GM19438 (cell line): ENCODE measurements around the gene RBP4.
"Not testable (repeated sequence)": the region's sequence is repeated elsewhere in the genome, so short reads cannot be mapped to it uniquely, and the experiment has no call there.

Experiments used
- ATAC-seq: cut with Tn5 transposase; IDR thresholded peaks from one replicate; pipeline ENCODE4 v1.9.1; 2021; ENCODE audit warnings: low read depth; ENCODE audit not compliant: unreplicated experiment

RBP4 gene

DNA sequence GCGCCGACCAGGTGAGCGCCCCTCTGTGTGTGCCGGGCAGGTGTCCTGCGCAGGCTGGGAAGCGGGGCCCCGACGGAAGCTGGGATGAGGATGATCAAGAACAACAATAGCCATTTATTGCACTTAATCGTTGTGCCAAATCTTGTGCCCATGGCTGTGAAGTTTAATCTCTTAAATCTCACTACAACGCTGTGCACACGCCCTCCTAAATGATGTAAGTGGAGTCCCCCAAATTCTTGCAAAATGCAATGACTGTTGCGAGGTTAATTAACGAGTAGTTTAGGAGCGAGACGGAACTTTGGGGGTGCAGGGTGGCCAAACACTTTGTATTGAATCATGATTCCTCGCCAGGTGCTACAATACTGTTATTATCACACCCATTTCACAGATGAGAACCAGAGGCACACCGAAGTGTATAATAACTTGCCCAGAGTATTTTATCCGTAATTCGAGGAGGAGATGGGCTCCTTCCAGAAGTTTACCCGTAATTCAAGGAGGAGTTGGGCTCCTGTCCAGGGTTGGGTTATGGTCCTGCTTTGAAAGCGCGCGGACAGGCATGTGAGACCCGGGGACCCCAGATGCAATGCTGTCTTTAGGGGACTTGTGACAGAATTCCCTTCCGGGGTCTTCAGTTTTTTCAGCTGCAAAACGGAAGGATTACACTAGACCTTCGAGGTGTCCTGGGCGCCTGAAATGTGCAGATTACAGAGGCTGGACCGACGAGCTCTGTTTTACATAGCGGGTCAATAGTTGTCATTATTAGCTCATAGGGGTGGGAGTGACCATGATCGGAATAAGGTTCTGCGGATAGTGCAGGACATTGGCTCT, 33.5 kb downstream of the RBP4 start:
- ATAC-seq, result no peak

DNA sequence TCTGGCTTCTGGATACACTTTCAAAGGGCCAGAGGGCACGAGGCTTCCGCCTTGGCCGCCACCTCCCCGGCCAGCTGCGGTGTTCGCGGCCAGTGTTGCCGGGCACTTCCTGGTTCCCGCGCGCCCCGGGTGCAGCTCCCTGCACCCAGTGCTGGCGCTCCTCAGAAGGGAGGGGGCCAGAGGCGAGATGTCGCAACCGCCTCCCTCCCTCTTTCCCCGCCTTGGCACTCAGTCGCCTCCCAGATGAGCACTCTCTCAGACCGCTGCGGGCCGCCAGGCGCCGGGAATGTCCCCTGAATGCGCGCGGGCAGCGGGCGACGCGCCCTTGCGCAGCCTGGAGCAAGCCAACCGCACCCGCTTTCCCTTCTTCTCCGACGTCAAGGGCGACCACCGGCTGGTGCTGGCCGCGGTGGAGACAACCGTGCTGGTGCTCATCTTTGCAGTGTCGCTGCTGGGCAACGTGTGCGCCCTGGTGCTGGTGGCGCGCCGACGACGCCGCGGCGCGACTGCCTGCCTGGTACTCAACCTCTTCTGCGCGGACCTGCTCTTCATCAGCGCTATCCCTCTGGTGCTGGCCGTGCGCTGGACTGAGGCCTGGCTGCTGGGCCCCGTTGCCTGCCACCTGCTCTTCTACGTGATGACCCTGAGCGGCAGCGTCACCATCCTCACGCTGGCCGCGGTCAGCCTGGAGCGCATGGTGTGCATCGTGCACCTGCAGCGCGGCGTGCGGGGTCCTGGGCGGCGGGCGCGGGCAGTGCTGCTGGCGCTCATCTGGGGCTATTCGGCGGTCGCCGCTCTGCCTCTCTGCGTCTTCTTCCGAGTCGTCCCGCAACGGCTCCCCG, 34.4 kb downstream of the RBP4 start, which contains the start of gene FFAR4:
Gene FFAR4, plus strand, starts transcription at position 231 of the 842 bp plus-strand sequence. Its CDS starts 56 bp downstream, at position 287.
- no peak for ATAC-seq

GRCh38 chr10:93565446-93565845, 35.6 kb downstream of the RBP4 start:
- no peak for ATAC-seq

- ATAC-seq, result no peak
Measured at GRCh38 chr10:93560541-93560940, 40.5 kb downstream of the RBP4 start.

DNA sequence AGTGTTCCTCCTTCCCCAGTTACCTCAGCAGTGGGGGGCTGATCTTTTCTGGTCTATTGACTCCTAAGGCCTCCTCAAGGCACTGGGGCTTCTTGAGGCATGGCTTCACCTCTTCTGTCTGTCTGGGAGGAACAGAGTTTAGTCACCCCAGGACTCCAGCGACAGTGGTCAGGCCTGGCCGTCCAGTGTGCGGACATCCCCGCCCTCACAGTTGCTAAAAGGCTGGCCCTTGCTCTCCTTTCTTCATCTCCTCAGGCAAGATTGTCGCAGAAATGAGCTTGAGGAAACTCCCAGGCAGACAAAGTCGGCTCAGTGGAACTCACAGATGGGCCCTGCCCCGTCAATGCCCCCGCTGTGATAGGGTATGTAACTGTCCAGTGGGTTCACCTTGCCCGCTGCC, 41.5 kb downstream of the RBP4 start:
- ATAC-seq, result no peak

- ATAC-seq, result no peak
Measured at GRCh38 chr10:93554760-93555432, 46.1 kb downstream of the RBP4 start.

DNA sequence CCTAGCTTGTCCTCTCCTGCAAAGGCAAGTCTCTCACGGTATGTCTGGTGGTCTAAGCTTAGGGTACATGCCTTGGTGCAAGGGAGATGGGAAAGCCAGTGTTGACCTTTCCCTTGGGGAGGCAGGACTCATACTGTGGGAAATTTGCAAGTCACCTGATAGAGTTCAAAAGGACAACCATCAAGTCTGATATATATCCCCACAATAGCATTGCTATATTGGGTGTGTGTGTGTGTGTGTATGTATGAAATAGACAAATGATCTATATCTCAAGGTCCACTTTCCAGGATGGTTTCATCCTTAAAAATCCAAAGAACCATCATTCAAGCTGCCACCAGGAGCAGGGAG, 46.7 kb downstream of the RBP4 start:
- ATAC-seq, result no peak

GRCh38 chr10:93553482-93554315, 47.3 kb downstream of the RBP4 start:
- ATAC-seq, result no peak

GRCh38 chr10:93552780-93553179, 48.3 kb downstream of the RBP4 start:
- ATAC-seq, result no peak

DNA sequence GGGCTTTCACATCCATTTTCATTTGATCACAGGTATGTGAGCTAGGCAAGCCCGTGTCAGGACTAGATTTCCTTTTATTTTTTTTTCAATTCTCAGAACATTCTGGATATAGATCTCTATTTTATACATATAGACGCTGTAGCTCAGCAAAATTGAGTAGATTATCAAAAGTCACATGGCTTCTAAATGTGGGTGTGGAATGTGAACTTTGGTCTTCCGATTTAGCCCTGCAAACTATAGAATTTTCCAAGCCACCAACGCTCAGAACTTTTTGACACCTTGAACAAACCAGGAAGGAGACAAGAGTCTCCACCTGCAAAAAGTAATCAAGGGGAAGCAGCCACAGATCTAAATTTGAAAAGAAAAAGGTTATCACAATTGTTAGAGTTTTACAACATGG, 50.4 kb downstream of the RBP4 start:
- no peak for ATAC-seq

- no peak for ATAC-seq
Measured at GRCh38 chr10:93548376-93549071, 52.5 kb downstream of the RBP4 start.

DNA sequence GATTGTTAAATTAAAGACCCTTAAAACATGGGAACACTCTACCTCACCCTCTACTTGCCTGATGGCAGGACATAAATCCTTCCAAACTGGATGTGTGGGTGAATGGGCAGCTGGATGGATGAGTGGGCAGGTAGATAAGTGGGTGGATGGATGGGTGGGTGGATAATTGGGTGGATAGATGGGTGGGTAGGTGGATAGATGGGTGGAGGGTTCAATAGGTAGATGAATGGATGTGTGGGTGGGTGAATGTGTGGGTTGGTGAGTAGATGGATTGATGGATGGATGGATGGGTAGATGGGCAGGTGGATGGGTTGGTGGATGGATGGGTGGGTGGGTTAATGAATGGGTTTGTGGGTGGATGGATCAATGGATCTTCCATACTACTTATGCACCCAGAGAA, 53.5 kb downstream of the RBP4 start:
- no peak for ATAC-seq

DNA sequence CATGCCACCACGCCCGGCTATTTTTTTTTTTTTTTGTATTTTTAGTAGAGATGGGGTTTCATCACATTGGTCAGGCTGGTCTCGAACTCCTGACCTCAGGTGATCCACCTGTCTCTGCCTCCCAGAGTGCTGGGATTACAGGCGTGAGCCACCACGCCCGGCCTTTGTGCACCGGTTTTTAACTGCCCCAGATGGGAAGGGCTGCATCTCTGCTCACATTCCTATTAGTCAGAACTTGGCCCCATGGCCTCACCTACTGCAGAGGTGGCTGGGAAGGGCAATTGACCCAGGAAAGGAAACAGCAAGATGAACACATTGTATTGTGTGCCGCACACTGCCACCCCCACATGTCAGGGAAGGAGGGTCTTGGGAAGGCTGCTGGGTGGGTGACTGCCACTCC, 54.0 kb downstream of the RBP4 start:
- ATAC-seq, result not testable (repeated sequence)

DNA sequence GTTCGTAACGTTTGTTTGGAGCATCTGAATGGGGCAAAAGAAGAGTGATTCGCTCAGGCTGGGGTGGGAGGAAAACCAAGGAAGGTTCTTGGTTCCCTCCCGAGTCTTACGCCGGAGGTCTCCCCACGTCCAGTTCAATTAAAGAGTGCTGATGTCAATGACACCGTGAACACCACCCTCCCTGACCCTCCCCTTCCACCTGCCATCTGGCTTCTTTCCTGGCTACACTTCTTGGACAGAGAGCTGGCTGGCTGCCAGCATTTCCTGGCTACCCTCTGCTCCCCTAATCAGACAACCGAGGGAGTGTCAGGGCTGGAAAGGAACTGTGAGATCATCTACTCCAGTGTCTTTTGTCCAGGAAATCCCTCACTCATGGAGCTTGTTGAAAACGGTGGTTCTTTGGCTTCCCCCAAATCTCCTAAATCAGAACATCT, 58.7 kb downstream of the RBP4 start:
- no peak for ATAC-seq
